HL-60 (cell line): Measurements from ENCODE around the gene HBD.
"Not testable (repeated sequence)": the region's sequence is repeated elsewhere in the genome, so short reads cannot be mapped to it uniquely, and the experiment has no call there.

Experiments used
- DNase-seq, 2 experiments: peaks; one replicate each; pipeline ENCODE4 v3.0.0-alpha.2; 2010 to 2020; ENCODE audit warnings: low read depth in 1 of 2, low spot score in 1 of 2
- H3K27ac ChIP-seq: fragments of 250-450 bp; sonication (Bioruptor Pico); replicated peaks from 2 replicates; pipeline ENCODE4 v1.5.1; 2020; ENCODE audit warnings: mild to moderate bottlenecking, moderate library complexity
- H3K27me3 ChIP-seq: fragments of 250-450 bp; sonication (Bioruptor Pico); 2 replicates; pipeline ENCODE4 v1.5.1; 2021; ENCODE audit warnings: mild to moderate bottlenecking, moderate library complexity; ENCODE audit not compliant: insufficient read depth, poor library complexity, severe bottlenecking
- H3K4me3 ChIP-seq: replicated peaks from 2 replicates; pipeline ENCODE4 v1.5.1; 2011; ENCODE audit warnings: mild to moderate bottlenecking, control low read depth, low read length; ENCODE audit not compliant: insufficient read depth
- GABPA ChIP-seq: IDR thresholded peaks from 2 replicates; pipeline ENCODE4 v1.6.1; 2012; ENCODE audit warnings: low read depth
- POLR2AphosphoS5 ChIP-seq: IDR thresholded peaks from 2 replicates; pipeline ENCODE4 v1.6.1; 2012; ENCODE audit warnings: low read depth
- REST ChIP-seq: IDR thresholded peaks from 2 replicates; pipeline ENCODE4 v1.6.1; 2012; ENCODE audit warnings: low read depth; ENCODE audit not compliant: insufficient replicate concordance
- SPI1 ChIP-seq: IDR thresholded peaks from 2 replicates; pipeline ENCODE4 v1.6.1; 2012; ENCODE audit warnings: low read depth, mild to moderate bottlenecking, borderline replicate concordance
- TF ChIP-seq, protein P1 (sequence below): IDR thresholded peaks from one replicate; pipeline ENCODE4 v1.5.1; 2011; ENCODE audit warnings: low read length, control low read depth, inconsistent platforms; ENCODE audit not compliant: insufficient read depth

HBD gene

GRCh38 chr11:5251746-5252145, 17.5 kb upstream of the HBD start:
- H3K4me3 ChIP-seq, result no peak overlapping the region
- no peak overlapping the region for H3K27ac ChIP-seq
- no peaks in the 10 kb centered on the region for H3K27me3 ChIP-seq
- TF ChIP-seq SPI1 (no peak), REST (no peak)
- TF ChIP-seq, protein P1, sequence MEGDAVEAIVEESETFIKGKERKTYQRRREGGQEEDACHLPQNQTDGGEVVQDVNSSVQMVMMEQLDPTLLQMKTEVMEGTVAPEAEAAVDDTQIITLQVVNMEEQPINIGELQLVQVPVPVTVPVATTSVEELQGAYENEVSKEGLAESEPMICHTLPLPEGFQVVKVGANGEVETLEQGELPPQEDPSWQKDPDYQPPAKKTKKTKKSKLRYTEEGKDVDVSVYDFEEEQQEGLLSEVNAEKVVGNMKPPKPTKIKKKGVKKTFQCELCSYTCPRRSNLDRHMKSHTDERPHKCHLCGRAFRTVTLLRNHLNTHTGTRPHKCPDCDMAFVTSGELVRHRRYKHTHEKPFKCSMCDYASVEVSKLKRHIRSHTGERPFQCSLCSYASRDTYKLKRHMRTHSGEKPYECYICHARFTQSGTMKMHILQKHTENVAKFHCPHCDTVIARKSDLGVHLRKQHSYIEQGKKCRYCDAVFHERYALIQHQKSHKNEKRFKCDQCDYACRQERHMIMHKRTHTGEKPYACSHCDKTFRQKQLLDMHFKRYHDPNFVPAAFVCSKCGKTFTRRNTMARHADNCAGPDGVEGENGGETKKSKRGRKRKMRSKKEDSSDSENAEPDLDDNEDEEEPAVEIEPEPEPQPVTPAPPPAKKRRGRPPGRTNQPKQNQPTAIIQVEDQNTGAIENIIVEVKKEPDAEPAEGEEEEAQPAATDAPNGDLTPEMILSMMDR, result no peak
- DNase-seq, result no peak

GRCh38 chr11:5250543-5251204, 16.4 kb upstream of the HBD start:
- no peak overlapping the region for H3K4me3 ChIP-seq
- H3K27ac ChIP-seq, result no peak overlapping the region
- TF ChIP-seq REST, result no peak
- TF ChIP-seq, protein P1, result no peak
- TF ChIP-seq POLR2AphosphoS5, result no peak
- no peak for TF ChIP-seq GABPA
- no peak for TF ChIP-seq SPI1
- H3K27me3 ChIP-seq, result no peaks in the 10 kb centered on the region
- DNase-seq, result no peak

GRCh38 chr11:5249807-5250396, 15.6 kb upstream of the HBD start, which contains the start of gene HBG1:
Gene HBG1 (minus strand): TSS chr11:5249857. CDS start chr11:5249804, 53 bp downstream.
- H3K27ac ChIP-seq, H3K4me3 ChIP-seq: not testable (repeated sequence)

GRCh38 chr11:5248498-5248897, 14.2 kb upstream of the HBD start:
- H3K4me3 ChIP-seq, DNase-seq, H3K27me3 ChIP-seq, H3K27ac ChIP-seq: not testable (repeated sequence)

More at GRCh38 chr11:5249807-5250396, 15.6 kb upstream of the HBD start, which contains the start of gene HBG1:
- not testable (repeated sequence) for DNase-seq, H3K27me3 ChIP-seq
